ENCODE results near the gene LYPD3. TPM values are rescaled to one million over a fixed set of nuclear protein-coding genes. Genes with fewer than 3 reads are reported as not detected.
A peak's percentile ranks its signal among the peaks of the same experiment; 100 is the strongest.
"Not testable (repeated sequence)": the region's sequence is repeated elsewhere in the genome, so short reads cannot be mapped to it uniquely, and the experiment has no call there.

Gene LYPD3
- total and polyA plus RNA-seq, 3 donors from 2014 or later, result 0.71 to 1.3 (median 1.2) TPM

GRCh38 chr19:43446746-43447489 lies 18.5 kb downstream of the LYPD3 start:
- DNase-seq, result peak; percentile 83
- Histone ChIP-seq H3K36me3 (ENCODE audit: low read depth, missing control alignments) (no peaks in the 10 kb centered on the region), H3K9me3 (no peaks in the 10 kb centered on the region), H3K27me3 (no peaks in the 10 kb centered on the region), H3K4me3 (no peak overlapping the region), H3K4me1 (no peaks in the 10 kb centered on the region), H3K27ac (no peak overlapping the region)
- 23 to 27% methylated on average over 14 of the region's 14 CpGs for WGBS, 2 donors
- TF ChIP-seq CTCF (IDR thresholded peaks at IDR 0.05) (peak; percentile 93 to 96 (median 96)), POLR2A (IDR thresholded peaks at IDR 0.05) (no peak)
- intact Hi-C loops (cut with DNase I; ENCODE audit: low total_unique reads), result loop anchor here (5.0 kb wide), 1 partner anchor 70 kb away; no protein-coding TSS in a partner anchor

GRCh38 chr19:43445426-43445825 lies 20.0 kb downstream of the LYPD3 start:
- H3K36me3 ChIP-seq (ENCODE audit: low read depth, missing control alignments), result no peaks in the 10 kb centered on the region
- no peaks in the 10 kb centered on the region for H3K27me3 ChIP-seq
- DNase-seq, result no peak
- H3K9me3 ChIP-seq, result no peaks in the 10 kb centered on the region
- no peaks in the 10 kb centered on the region for H3K4me1 ChIP-seq
- 87 to 90% methylated on average over 2 of the region's 2 CpGs for WGBS, 2 donors
- TF ChIP-seq CTCF (IDR thresholded peaks at IDR 0.05) (no peak), POLR2A (IDR thresholded peaks at IDR 0.05) (no peak)
- intact Hi-C loops (cut with DNase I; ENCODE audit: low total_unique reads), result loop anchor here (5.0 kb wide), 1 partner anchor 72 kb away; no protein-coding TSS in a partner anchor
- no peak overlapping the region for H3K4me3 ChIP-seq
- H3K27ac ChIP-seq, result no peak overlapping the region

GRCh38 chr19:43444531-43445287 lies 20.7 kb downstream of the LYPD3 start:
- H3K27me3 ChIP-seq, result no peaks in the 10 kb centered on the region
- no peaks in the 10 kb centered on the region for H3K9me3 ChIP-seq
- H3K36me3 ChIP-seq (ENCODE audit: low read depth, missing control alignments), result no peaks in the 10 kb centered on the region
- no peak for DNase-seq
- H3K4me1 ChIP-seq, result no peaks in the 10 kb centered on the region
- intact Hi-C loops (cut with DNase I; ENCODE audit: low total_unique reads), result loop anchor here (5.0 kb wide), 1 partner anchor 73 kb away; no protein-coding TSS in a partner anchor
- no peak overlapping the region for H3K27ac ChIP-seq
- TF ChIP-seq POLR2A (IDR thresholded peaks at IDR 0.05) (no peak), CTCF (IDR thresholded peaks at IDR 0.05) (no peak)
- 82 to 89% methylated on average over 15 of the region's 15 CpGs for WGBS, 2 donors
- no peak overlapping the region for H3K4me3 ChIP-seq

GRCh38 chr19:43444091-43444490 lies 21.3 kb downstream of the LYPD3 start:
- H3K4me1 ChIP-seq; H3K27ac ChIP-seq; H3K27me3 ChIP-seq; H3K9me3 ChIP-seq; H3K4me3 ChIP-seq; DNase-seq; intact Hi-C loops (cut with DNase I; ENCODE audit: low total_unique reads); H3K36me3 ChIP-seq (ENCODE audit: low read depth, missing control alignments): not testable (repeated sequence)
- WGBS, 2 donors, result 82 to 92% methylated on average over 9 of the region's 9 CpGs

- intact Hi-C loops (cut with DNase I; ENCODE audit: low total_unique reads), result no loop called here
- WGBS, 2 donors, result 48 to 68% methylated on average over 3 of the region's 3 CpGs
- no peaks in the 10 kb centered on the region for H3K36me3 ChIP-seq (ENCODE audit: low read depth, missing control alignments)
- TF ChIP-seq CTCF (IDR thresholded peaks at IDR 0.05) (no peak), POLR2A (IDR thresholded peaks at IDR 0.05) (no peak)
- no peaks in the 10 kb centered on the region for H3K9me3 ChIP-seq
- no peak overlapping the region for H3K4me3 ChIP-seq
- DNase-seq, result no peak
- no peaks in the 10 kb centered on the region for H3K4me1 ChIP-seq
- H3K27ac ChIP-seq, result no peak overlapping the region
- H3K27me3 ChIP-seq, result no peaks in the 10 kb centered on the region
Observed at GRCh38 chr19:43441716-43442115, 23.7 kb downstream of the LYPD3 start.
